Femur (tissue), 1 donor: ENCODE data around the gene RAPGEF3.

Source experiments
- DNase-seq: peaks from one replicate; pipeline ENCODE4 v3.0.0-alpha.2; 2017

Gene RAPGEF3

GRCh38 chr12:47789712-47790489 lies 31.2 kb upstream of the RAPGEF3 start:
- DNase-seq = no peak

- DNase-seq = no peak
Observed at GRCh38 chr12:47789141-47789540, 30.5 kb upstream of the RAPGEF3 start.

GRCh38 chr12:47787596-47788319 lies 29.1 kb upstream of the RAPGEF3 start:
- DNase-seq = no peak

- no peak for DNase-seq
Observed at GRCh38 chr12:47786662-47787280, 28.1 kb upstream of the RAPGEF3 start.

- DNase-seq = no peak
Observed at GRCh38 chr12:47785887-47786661, 27.4 kb upstream of the RAPGEF3 start.

GRCh38 chr12:47785036-47785886 lies 26.6 kb upstream of the RAPGEF3 start:
- no peak for DNase-seq

- no peak for DNase-seq
Observed at GRCh38 chr12:47783821-47784819, 25.4 kb upstream of the RAPGEF3 start.

GRCh38 chr12:47783024-47783755 lies 24.5 kb upstream of the RAPGEF3 start:
- DNase-seq = no peak

- no peak for DNase-seq
Observed at GRCh38 chr12:47782372-47782770, 23.7 kb upstream of the RAPGEF3 start.

- no peak for DNase-seq
Observed at GRCh38 chr12:47781479-47782371, 23.0 kb upstream of the RAPGEF3 start.

- no peak for DNase-seq
Observed at GRCh38 chr12:47779943-47780504, 21.3 kb upstream of the RAPGEF3 start.

GRCh38 chr12:47779301-47779942 lies 20.7 kb upstream of the RAPGEF3 start:
- DNase-seq = peak; percentile 93

- DNase-seq = no peak
Observed at GRCh38 chr12:47778881-47779280, 20.2 kb upstream of the RAPGEF3 start.

- no peak for DNase-seq
Observed at GRCh38 chr12:47777741-47778558, 19.3 kb upstream of the RAPGEF3 start.

GRCh38 chr12:47777151-47777550 lies 18.5 kb upstream of the RAPGEF3 start:
- DNase-seq = no peak

- no peak for DNase-seq
Observed at GRCh38 chr12:47776471-47777143, 17.9 kb upstream of the RAPGEF3 start.
